Measurements from ENCODE around the gene IL9. TPM values are rescaled to one million over a fixed set of nuclear protein-coding genes. Genes with fewer than 3 reads are reported as not detected.

The IL9 gene
- total and polyA plus RNA-seq, 2 of the 4 experiments (the other 2 are of a cell fraction), result not detected

DNA sequence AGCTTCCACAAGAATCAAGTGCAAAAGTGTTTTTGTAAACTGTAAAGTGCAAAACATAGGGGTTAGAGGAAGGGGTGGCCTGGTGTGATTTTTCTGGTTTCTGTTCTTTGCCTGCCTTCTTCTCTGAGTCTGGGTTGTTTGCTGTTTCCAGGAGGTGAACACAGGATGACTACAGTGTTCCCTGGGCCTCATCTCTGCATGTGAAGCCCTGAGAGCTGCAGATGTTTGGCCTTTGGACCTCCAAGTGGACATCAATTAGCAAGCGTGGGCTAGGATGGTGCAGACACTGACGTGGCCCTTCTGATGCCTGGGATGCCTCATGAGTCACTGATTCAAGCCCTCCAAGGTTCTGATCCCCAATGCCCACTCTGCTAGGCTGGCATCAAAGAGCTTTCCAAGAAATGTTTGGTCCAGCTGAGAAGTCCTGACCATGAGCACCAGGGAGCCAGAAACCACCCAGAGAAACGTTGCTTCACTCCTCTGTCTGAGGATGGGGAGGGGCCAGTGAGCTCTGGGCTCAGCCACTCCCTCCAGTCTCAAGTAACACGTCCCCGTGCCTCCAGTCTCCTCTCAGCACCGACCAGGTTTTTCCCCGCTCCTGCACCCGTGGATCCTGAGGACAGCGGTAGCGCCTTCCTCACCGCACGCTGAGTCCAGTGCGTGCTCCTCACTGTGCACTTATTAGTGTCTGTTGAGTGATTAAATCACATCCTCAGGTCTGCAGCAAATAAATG lies 7.6 kb downstream of the IL9 start:
- Histone ChIP-seq H4K8ac (ENCODE audit: low read depth in 2 of 2, low read length in 2 of 2) (no peak overlapping the region), H3K9me3 (ENCODE audit: control insufficient read depth, insufficient read depth, low read length) (no peaks in the 10 kb centered on the region), H3K4me1 (ENCODE audit: control insufficient read depth, insufficient read depth, low read length) (peaks cover 9% of the 10 kb centered on the region; the same call in 1 of the 2 replicates), H3K14ac (replicated peaks; ENCODE audit: low read depth, low read length) (no peak overlapping the region), H3K9ac (ENCODE audit: low read depth, low read length) (no peak overlapping the region), H3K27ac (ENCODE audit: insufficient read depth, low read length) (no peak overlapping the region), H4K91ac (ENCODE audit: insufficient read depth, low read depth, low read length) (no peak overlapping the region), H3K4me3 (ENCODE audit: insufficient read depth, low read depth, low read length) (no peak overlapping the region), H2BK15ac (ENCODE audit: low read depth, low read length) (no peak overlapping the region), H3K79me1 (ENCODE audit: low read depth in 1 of 2, low read length in 2 of 2) (no peaks in the 10 kb centered on the region), H2AK5ac (ENCODE audit: low read depth, low read length) (no peak overlapping the region), H3K9me1 (ENCODE audit: insufficient read depth, low read length) (no peaks in the 10 kb centered on the region), H3K23ac (ENCODE audit: low read depth, low read length) (no peak overlapping the region), H4K5ac (ENCODE audit: low read depth, low read length) (no peak overlapping the region), H3K18ac (ENCODE audit: low read depth, low read length) (no peak overlapping the region), H3K36me3 (ENCODE audit: control insufficient read depth, insufficient read depth, low read length) (no peaks in the 10 kb centered on the region), H3K4me2 (ENCODE audit: low read depth, low read length) (no peak overlapping the region), H2AK9ac (replicated peaks; ENCODE audit: low read depth, low read length, poor library complexity) (no peak overlapping the region), H3K4ac (ENCODE audit: low read depth, low read length) (no peak overlapping the region), H2BK20ac (ENCODE audit: low read depth, low read length) (no peak overlapping the region), H2AFZ (replicated peaks; ENCODE audit: low read length, poor library complexity) (no peak overlapping the region), H3K56ac (ENCODE audit: extremely low read depth, insufficient read depth, low read length) (no peak overlapping the region), H2BK5ac (ENCODE audit: low read depth, low read length, poor library complexity, severe bottlenecking) (no peak overlapping the region), H3K27me3 (ENCODE audit: control insufficient read depth, insufficient read depth, low read length) (peaks cover 15% of the 10 kb centered on the region), H2BK120ac (ENCODE audit: low read depth, low read length) (no peak overlapping the region), H4K20me1 (ENCODE audit: insufficient read depth, low read length) (no peaks in the 10 kb centered on the region)
- dilution Hi-C loops (cut with HindIII; ENCODE audit: low sequenced_read_pairs, unreplicated experiment) (no loop called here), in situ Hi-C loops (cut with MboI; ENCODE audit: low sequenced_read_pairs) (loop anchor here (5.0 kb wide), 2 partner anchors 194 to 324 kb away; no protein-coding TSS in a partner anchor), intact Hi-C loops (cut with micrococcal nuclease) (loop anchor here (1.0 to 10.0 kb wide), 6 partner anchors 129 to 537 kb away; no protein-coding TSS in a partner anchor)
- TF ChIP-seq, protein P1, sequence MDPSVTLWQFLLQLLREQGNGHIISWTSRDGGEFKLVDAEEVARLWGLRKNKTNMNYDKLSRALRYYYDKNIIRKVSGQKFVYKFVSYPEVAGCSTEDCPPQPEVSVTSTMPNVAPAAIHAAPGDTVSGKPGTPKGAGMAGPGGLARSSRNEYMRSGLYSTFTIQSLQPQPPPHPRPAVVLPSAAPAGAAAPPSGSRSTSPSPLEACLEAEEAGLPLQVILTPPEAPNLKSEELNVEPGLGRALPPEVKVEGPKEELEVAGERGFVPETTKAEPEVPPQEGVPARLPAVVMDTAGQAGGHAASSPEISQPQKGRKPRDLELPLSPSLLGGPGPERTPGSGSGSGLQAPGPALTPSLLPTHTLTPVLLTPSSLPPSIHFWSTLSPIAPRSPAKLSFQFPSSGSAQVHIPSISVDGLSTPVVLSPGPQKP (IDR thresholded peaks at IDR 0.05; ENCODE audit: borderline replicate concordance, low read depth, low read length), result no peak
- TF ChIP-seq RFX5 (IDR thresholded peaks at IDR 0.05; ENCODE audit: low read depth, low read length), result no peak
- TF ChIP-seq RAD21 (IDR thresholded peaks at IDR 0.05; ENCODE audit: low read length), result peak; percentile 7; the same call in 1 of the 2 replicates
- peak; percentile 24; the same call in 1 of the 2 replicates for TF ChIP-seq MAZ (IDR thresholded peaks at IDR 0.05; ENCODE audit: borderline replicate concordance, low read depth, low read length)
- TF ChIP-seq SMC3 (IDR thresholded peaks at IDR 0.05; ENCODE audit: low read depth, low read length), result no peak; the same call in 1 of the 2 replicates
- TF ChIP-seq CEBPB (IDR thresholded peaks at IDR 0.05; ENCODE audit: low read depth, low read length), result peak; percentile 72
- no peak for TF ChIP-seq MXI1 (IDR thresholded peaks at IDR 0.05; ENCODE audit: borderline replicate concordance, low read depth, low read length)
- no peak for TF ChIP-seq RCOR1 (IDR thresholded peaks at IDR 0.05; ENCODE audit: insufficient replicate concordance, low read length)
- TF ChIP-seq, protein P2, sequence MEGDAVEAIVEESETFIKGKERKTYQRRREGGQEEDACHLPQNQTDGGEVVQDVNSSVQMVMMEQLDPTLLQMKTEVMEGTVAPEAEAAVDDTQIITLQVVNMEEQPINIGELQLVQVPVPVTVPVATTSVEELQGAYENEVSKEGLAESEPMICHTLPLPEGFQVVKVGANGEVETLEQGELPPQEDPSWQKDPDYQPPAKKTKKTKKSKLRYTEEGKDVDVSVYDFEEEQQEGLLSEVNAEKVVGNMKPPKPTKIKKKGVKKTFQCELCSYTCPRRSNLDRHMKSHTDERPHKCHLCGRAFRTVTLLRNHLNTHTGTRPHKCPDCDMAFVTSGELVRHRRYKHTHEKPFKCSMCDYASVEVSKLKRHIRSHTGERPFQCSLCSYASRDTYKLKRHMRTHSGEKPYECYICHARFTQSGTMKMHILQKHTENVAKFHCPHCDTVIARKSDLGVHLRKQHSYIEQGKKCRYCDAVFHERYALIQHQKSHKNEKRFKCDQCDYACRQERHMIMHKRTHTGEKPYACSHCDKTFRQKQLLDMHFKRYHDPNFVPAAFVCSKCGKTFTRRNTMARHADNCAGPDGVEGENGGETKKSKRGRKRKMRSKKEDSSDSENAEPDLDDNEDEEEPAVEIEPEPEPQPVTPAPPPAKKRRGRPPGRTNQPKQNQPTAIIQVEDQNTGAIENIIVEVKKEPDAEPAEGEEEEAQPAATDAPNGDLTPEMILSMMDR (conservative IDR thresholded peaks at IDR 0.05; ENCODE audit: low read depth, low read length), result no peak
- no peak for TF ChIP-seq POLR2A (IDR thresholded peaks at IDR 0.05; ENCODE audit: low read depth, low read length)
- TF ChIP-seq NFE2L2 (IDR thresholded peaks at IDR 0.05; ENCODE audit: low read depth, low read length), result no peak
- DNase-seq (peak; percentile 52), ATAC-seq (ENCODE audit: low read depth) (peak; percentile 69)
- CTCF ChIA-PET, result interaction anchor here (0.6 to 2.1 kb wide), 7 partner anchors 11 to 416 kb away, joined by 3 to 18 read pairs (median 3); no protein-coding TSS in a partner anchor
- WGBS, 2 experiments (ENCODE audit: extremely low coverage in 2 of 2, insufficient read length in 1 of 2), result 88% methylated on average over 1 of the region's 13 CpGs; no CpG with 5 or more reads in 1 of the 2 experiments
- POLR2A ChIA-PET (ENCODE audit: unreplicated experiment), result no interaction called here
- no TSS peak for BruUV-seq (replicated peaks)

All from IMR-90 (cell line).